GM18526 (cell line): ENCODE data around the gene RESP18.

Source experiments
- POLR2A ChIP-seq: IDR thresholded peaks from 3 replicates; pipeline ENCODE4 v1.6.1; 2011; ENCODE audit not compliant: insufficient read length; ENCODE audit errors: extremely low read depth

Gene RESP18

GRCh38 chr2:219332542-219332941 lies at the start of gene RESP18:
TSS of gene RESP18 (minus strand) at chr2:219332744.
- no peak for TF ChIP-seq POLR2A

- TF ChIP-seq POLR2A = no peak
These were observed 48.9 kb upstream of the RESP18 start for GRCh38 chr2:219381448-219381847.

- TF ChIP-seq POLR2A = no peak
These were observed 48.4 kb upstream of the RESP18 start for GRCh38 chr2:219380926-219381325.

GRCh38 chr2:219378163-219378851 lies 45.8 kb upstream of the RESP18 start:
- no peak for TF ChIP-seq POLR2A

- no peak for TF ChIP-seq POLR2A
These were observed 36.9 kb upstream of the RESP18 start for GRCh38 chr2:219369447-219369861.

GRCh38 chr2:219368690-219369191 lies 36.2 kb upstream of the RESP18 start:
- no peak for TF ChIP-seq POLR2A

GRCh38 chr2:219362524-219363164 lies 30.1 kb upstream of the RESP18 start:
- TF ChIP-seq POLR2A = no peak

- TF ChIP-seq POLR2A = no peak
These were observed 29.5 kb upstream of the RESP18 start for GRCh38 chr2:219362072-219362471.

GRCh38 chr2:219358170-219359075 lies 25.9 kb upstream of the RESP18 start:
- no peak for TF ChIP-seq POLR2A

GRCh38 chr2:219356834-219357233 lies 24.3 kb upstream of the RESP18 start:
- no peak for TF ChIP-seq POLR2A

GRCh38 chr2:219354582-219354981 lies 22.0 kb upstream of the RESP18 start:
- TF ChIP-seq POLR2A = no peak

- no peak for TF ChIP-seq POLR2A
These were observed 20.6 kb upstream of the RESP18 start for GRCh38 chr2:219353129-219353528.

- TF ChIP-seq POLR2A = no peak
These were observed 20.0 kb upstream of the RESP18 start for GRCh38 chr2:219352448-219353023.

GRCh38 chr2:219350710-219351221 lies 18.2 kb upstream of the RESP18 start:
- no peak for TF ChIP-seq POLR2A

- TF ChIP-seq POLR2A = no peak
These were observed 17.7 kb upstream of the RESP18 start for GRCh38 chr2:219350215-219350614.
